Keratinocyte (primary cell): ENCODE measurements around the gene CCNJ. TPM values are rescaled to one million over a fixed set of nuclear protein-coding genes. Genes with fewer than 3 reads are reported as not detected.

Source experiments
- DNase-seq: peaks from one replicate; pipeline ENCODE4 v3.0.0-alpha.2; 2011; ENCODE audit warnings: low read depth, missing footprints, low spot score
- FAIRE-seq: peaks from 2 replicates; lab custom pipeline; 2011; peaks lifted over from hg19 to GRCh38; lab: Jason Lieb, UNC
- H2AFZ ChIP-seq: 2 replicates; pipeline ENCODE4 v1.6.0; 2012; ENCODE audit warnings: low read length, control low read depth, inconsistent platforms; ENCODE audit not compliant: control insufficient read depth
- H3K27ac ChIP-seq: 2 replicates; pipeline ENCODE4 v1.5.1; 2011; ENCODE audit warnings: low read length; ENCODE audit not compliant: control insufficient read depth, insufficient read depth
- H3K27me3 ChIP-seq: 3 replicates; pipeline ENCODE4 v1.6.0; 2011; ENCODE audit warnings: low read length; ENCODE audit not compliant: control insufficient read depth, insufficient read depth; ENCODE audit errors: extremely low read depth
- H3K36me3 ChIP-seq, 2 experiments: 2 replicates in 1 of 2; 3 replicates in 1 of 2; pipeline ENCODE4 v1.5.1; 2011; ENCODE audit warnings: low read length in 2 of 2, mild to moderate bottlenecking in 1 of 2; ENCODE audit not compliant: control insufficient read depth in 2 of 2, insufficient read depth in 2 of 2; ENCODE audit errors: extremely low read depth in 1 of 2
- H3K4me1 ChIP-seq: 3 replicates; pipeline ENCODE4 v1.5.1; 2011; ENCODE audit warnings: low read length; ENCODE audit not compliant: control insufficient read depth, insufficient read depth; ENCODE audit errors: extremely low read depth
- H3K4me2 ChIP-seq: 3 replicates; pipeline ENCODE4 v1.6.0; 2011; ENCODE audit warnings: low read depth, low read length; ENCODE audit not compliant: control insufficient read depth, insufficient read depth; ENCODE audit errors: extremely low read depth
- H3K4me3 ChIP-seq, 3 experiments: fragments of 200-600 bp in 1 of 3; sonication (generic) in 1 of 3; 2 replicates in 2 of 3; 3 replicates in 1 of 3; pipeline ENCODE4 v1.5.1; 2011 to 2016; ENCODE audit warnings: low read length in 3 of 3, mild to moderate bottlenecking in 3 of 3, control low read depth in 2 of 3, inconsistent platforms in 1 of 3, low read depth in 1 of 3, mixed read lengths in 1 of 3, mixed run types in 1 of 3, moderate library complexity in 1 of 3; ENCODE audit not compliant: control insufficient read depth in 2 of 3, insufficient read depth in 2 of 3; ENCODE audit errors: extremely low read depth in 1 of 3
- H3K79me2 ChIP-seq: 2 replicates; pipeline ENCODE4 v1.6.0; 2012; ENCODE audit warnings: low read length; ENCODE audit not compliant: control insufficient read depth, insufficient read depth
- H3K9ac ChIP-seq: 3 replicates; pipeline ENCODE4 v1.6.0; 2011; ENCODE audit warnings: low read length; ENCODE audit not compliant: control insufficient read depth, insufficient read depth; ENCODE audit errors: extremely low read depth
- H3K9me1 ChIP-seq: 3 replicates; pipeline ENCODE4 v1.6.0; 2011; ENCODE audit warnings: low read length; ENCODE audit not compliant: control insufficient read depth, insufficient read depth; ENCODE audit errors: extremely low read depth
- H3K9me3 ChIP-seq: 2 replicates; pipeline ENCODE4 v1.5.1; 2012; ENCODE audit warnings: low read depth, low read length; ENCODE audit not compliant: control insufficient read depth
- H4K20me1 ChIP-seq: 3 replicates; pipeline ENCODE4 v1.6.0; 2011; ENCODE audit warnings: low read length; ENCODE audit not compliant: control insufficient read depth, insufficient read depth; ENCODE audit errors: extremely low read depth
- CTCF ChIP-seq, 3 experiments: IDR thresholded peaks in 1 of 3; conservative IDR thresholded peaks in 1 of 3; optimal IDR thresholded peaks in 1 of 3; 2 replicates in 2 of 3; 3 replicates in 1 of 3; pipeline versions ENCODE3 to v1.5.1; 2011; ENCODE audit warnings: low read length in 3 of 3, mild to moderate bottlenecking in 3 of 3, moderate library complexity in 2 of 3, control low read depth in 1 of 3, inconsistent platforms in 1 of 3; ENCODE audit not compliant: insufficient read depth in 2 of 3; ENCODE audit errors: extremely low read depth in 1 of 3
- EZH2 ChIP-seq: IDR thresholded peaks from one replicate; pipeline ENCODE4 v1.6.1; 2012; ENCODE audit warnings: inconsistent platforms, mild to moderate bottlenecking, low read length, moderate library complexity
- dilution Hi-C: fragments of 300-500 bp; cut with MboI; formaldehyde crosslinking; loops from one replicate; pipeline ENCODE4 v1.7.0; 2020; ENCODE audit warnings: low sequenced_read_pairs; ENCODE audit not compliant: extremely low pct_ligation_motif_present
- polyA plus RNA-seq, 5 experiments: library from polyadenylated mRNA; depleted of rRNA in 3 of 5; stranded (reverse) in 3 of 5; stranded (forward) in 1 of 5; unstranded in 1 of 5; fragments of >200 nt; gene quantifications; 1 replicate in 1 of 5; 2 replicates in 3 of 5; 3 replicates in 1 of 5; pipeline versions ENCODE4 v1.2.1 to v1.2.3, GENCODE V29; 2011 to 2012; ENCODE audit warnings: missing spikeins in 2 of 5, low read depth in 1 of 5, low replicate concordance in 1 of 5

Gene CCNJ
- polyA plus RNA-seq, 1 donor (not counting 4 experiments of a cell fraction or from before 2014, with no cell fraction given) = 7.8 TPM

- dilution Hi-C loops = no loop called here
- FAIRE-seq (no peak), DNase-seq (no peak)
- no peaks in the 10 kb centered on the region for H3K9me3 ChIP-seq
- peaks cover 4% of the 10 kb centered on the region for H3K27me3 ChIP-seq
- no peak for TF ChIP-seq EZH2
- TF ChIP-seq CTCF (optimal IDR thresholded peaks at IDR 0.05 in 1 of 3, IDR thresholded peaks at IDR 0.05 in 1 of 3, conservative IDR thresholded peaks at IDR 0.05 in 1 of 3; ENCODE audit: extremely low read depth in 1 of 3, insufficient read depth in 2 of 3, low read length in 3 of 3) = no peak
- H3K4me1 ChIP-seq = peaks cover 4% of the 10 kb centered on the region
- H3K79me2 ChIP-seq = no peaks in the 10 kb centered on the region
- H3K4me3 ChIP-seq = no peak overlapping the region
- H3K36me3 ChIP-seq = no peaks in the 10 kb centered on the region
- H4K20me1 ChIP-seq = no peaks in the 10 kb centered on the region
- H3K9me1 ChIP-seq = no peaks in the 10 kb centered on the region
- H3K4me2 ChIP-seq = no peak overlapping the region
- no peak overlapping the region for H3K27ac ChIP-seq
- H2AFZ ChIP-seq = no peak overlapping the region
- H3K9ac ChIP-seq = no peak overlapping the region
Measured at GRCh38 chr10:96093948-96094347, 50.6 kb downstream of the CCNJ start.

GRCh38 chr10:96096958-96097357 lies 53.6 kb downstream of the CCNJ start:
- no peak for TF ChIP-seq CTCF (optimal IDR thresholded peaks at IDR 0.05 in 1 of 3, IDR thresholded peaks at IDR 0.05 in 1 of 3, conservative IDR thresholded peaks at IDR 0.05 in 1 of 3; ENCODE audit: extremely low read depth in 1 of 3, insufficient read depth in 2 of 3, low read length in 3 of 3)
- no peak for TF ChIP-seq EZH2
- Histone ChIP-seq H4K20me1 (no peaks in the 10 kb centered on the region), H2AFZ (no peak overlapping the region), H3K9me1 (no peaks in the 10 kb centered on the region), H3K27me3 (peaks cover 4% of the 10 kb centered on the region), H3K9me3 (no peaks in the 10 kb centered on the region), H3K4me2 (no peak overlapping the region), H3K4me3 (no peak overlapping the region), H3K9ac (no peak overlapping the region), H3K79me2 (no peaks in the 10 kb centered on the region), H3K36me3 (no peaks in the 10 kb centered on the region), H3K4me1 (no peaks in the 10 kb centered on the region), H3K27ac (no peak overlapping the region)
- dilution Hi-C loops = no loop called here
- no peak for FAIRE-seq
- no peak for DNase-seq
